Measurements from ENCODE around the gene HDHD3. TPM values are rescaled to one million over a fixed set of nuclear protein-coding genes. Genes with fewer than 3 reads are reported as not detected.

Gene HDHD3
- total RNA-seq, 2 experiments from 2014 or later, result 16.0 to 18.1 TPM

DNA sequence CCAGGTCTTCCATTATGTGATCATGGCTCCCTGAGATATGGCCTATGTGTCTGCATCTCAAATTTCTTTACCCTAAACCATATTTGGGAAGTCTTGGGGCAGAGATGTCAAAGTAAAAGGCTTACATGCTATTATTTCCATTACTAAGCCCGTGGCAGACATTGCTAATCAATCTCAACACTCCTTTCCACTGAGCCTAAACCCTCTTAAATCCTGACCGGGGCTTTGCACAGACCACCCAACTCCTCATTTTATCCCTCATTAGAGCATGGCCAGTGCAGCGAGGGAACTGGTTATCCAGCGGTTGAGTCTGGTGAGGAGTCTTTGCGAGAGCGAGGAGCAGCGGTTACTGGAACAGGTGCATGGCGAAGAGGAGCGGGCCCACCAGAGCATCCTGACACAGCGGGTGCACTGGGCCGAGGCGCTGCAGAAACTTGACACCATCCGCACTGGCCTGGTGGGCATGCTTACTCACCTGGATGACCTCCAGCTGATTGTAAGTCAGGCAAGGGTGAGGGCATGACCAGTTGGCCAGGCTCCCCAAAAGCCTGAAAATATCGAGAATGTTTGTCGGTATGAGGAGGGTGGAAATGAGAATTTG is 16.4 kb downstream of the HDHD3 start:
- Histone ChIP-seq H4K20me1 (ENCODE audit: insufficient read depth, low read length) (no peaks in the 10 kb centered on the region; the same call in 1 of the 2 replicates), H3K36me3 (ENCODE audit: insufficient read depth, low read length) (no peaks in the 10 kb centered on the region), H3K4me3 (ENCODE audit: low read depth, low read length, poor library complexity, severe bottlenecking) (no peak overlapping the region), H2AFZ (ENCODE audit: low read length) (no peak overlapping the region), H3K9me2 (ENCODE audit: insufficient read depth, low read length) (no peaks in the 10 kb centered on the region), H3K27ac (ENCODE audit: low read depth, low read length, poor library complexity, severe bottlenecking) (no peak overlapping the region), H3K4me2 (ENCODE audit: low read length) (no peak overlapping the region), H3K9me3 (ENCODE audit: low read length) (no peaks in the 10 kb centered on the region), H3K79me2 (ENCODE audit: insufficient read depth, low read depth, low read length) (no peaks in the 10 kb centered on the region), H3K4me1 (ENCODE audit: insufficient read depth, low read length, poor library complexity, severe bottlenecking) (no peaks in the 10 kb centered on the region)
- DNase-seq (ENCODE audit: low spot score), result no peak
- no peak for TF ChIP-seq EZH2phosphoT487 (IDR thresholded peaks at IDR 0.05; ENCODE audit: borderline replicate concordance, low read depth, low read length)
- TF ChIP-seq, protein P1, sequence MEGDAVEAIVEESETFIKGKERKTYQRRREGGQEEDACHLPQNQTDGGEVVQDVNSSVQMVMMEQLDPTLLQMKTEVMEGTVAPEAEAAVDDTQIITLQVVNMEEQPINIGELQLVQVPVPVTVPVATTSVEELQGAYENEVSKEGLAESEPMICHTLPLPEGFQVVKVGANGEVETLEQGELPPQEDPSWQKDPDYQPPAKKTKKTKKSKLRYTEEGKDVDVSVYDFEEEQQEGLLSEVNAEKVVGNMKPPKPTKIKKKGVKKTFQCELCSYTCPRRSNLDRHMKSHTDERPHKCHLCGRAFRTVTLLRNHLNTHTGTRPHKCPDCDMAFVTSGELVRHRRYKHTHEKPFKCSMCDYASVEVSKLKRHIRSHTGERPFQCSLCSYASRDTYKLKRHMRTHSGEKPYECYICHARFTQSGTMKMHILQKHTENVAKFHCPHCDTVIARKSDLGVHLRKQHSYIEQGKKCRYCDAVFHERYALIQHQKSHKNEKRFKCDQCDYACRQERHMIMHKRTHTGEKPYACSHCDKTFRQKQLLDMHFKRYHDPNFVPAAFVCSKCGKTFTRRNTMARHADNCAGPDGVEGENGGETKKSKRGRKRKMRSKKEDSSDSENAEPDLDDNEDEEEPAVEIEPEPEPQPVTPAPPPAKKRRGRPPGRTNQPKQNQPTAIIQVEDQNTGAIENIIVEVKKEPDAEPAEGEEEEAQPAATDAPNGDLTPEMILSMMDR (conservative IDR thresholded peaks at IDR 0.05; ENCODE audit: low read length), result no peak
- CTCF ChIA-PET (ENCODE audit: unreplicated experiment), result no interaction called here
- intact Hi-C loops (cut with micrococcal nuclease; ENCODE audit: unreplicated experiment), result no loop called here
- BruUV-seq (replicated peaks), result no TSS peak
- POLR2A ChIA-PET, result no interaction called here

DNA sequence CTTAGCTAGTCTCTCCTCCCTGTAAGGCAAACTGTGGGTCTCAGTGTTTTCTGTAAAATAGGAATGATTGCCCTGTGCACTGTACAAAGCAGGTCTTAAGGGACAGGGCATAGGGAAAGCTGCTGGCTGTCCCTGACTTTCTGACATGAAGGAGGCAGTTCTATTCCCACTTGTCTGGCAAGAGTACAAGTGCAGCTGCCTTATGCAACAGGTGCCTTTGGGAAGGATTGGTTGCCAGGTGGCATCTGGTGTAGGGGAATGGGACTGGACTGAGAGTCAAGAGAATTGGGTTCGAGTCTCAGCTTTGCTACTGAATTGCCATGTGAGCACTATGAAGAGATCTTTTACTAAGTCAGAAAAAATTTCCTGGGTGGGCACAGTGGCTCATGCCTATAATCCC is 17.4 kb downstream of the HDHD3 start:
- intact Hi-C loops (cut with micrococcal nuclease; ENCODE audit: unreplicated experiment), result no loop called here
- ChIA-PET POLR2A (interaction anchor here (0.6 to 1.4 kb wide), 3 partner anchors 57 to 216 kb away, joined by 4 to 5 read pairs (median 4); no protein-coding TSS in a partner anchor), CTCF (ENCODE audit: unreplicated experiment) (no interaction called here)

More for the DNA sequence above, 17.4 kb downstream of the HDHD3 start:
- H3K79me2 ChIP-seq (ENCODE audit: insufficient read depth, low read depth, low read length), result no peaks in the 10 kb centered on the region
- H3K36me3 ChIP-seq (ENCODE audit: insufficient read depth, low read length), result no peaks in the 10 kb centered on the region
- H3K4me1 ChIP-seq (ENCODE audit: insufficient read depth, low read length, poor library complexity, severe bottlenecking), result no peaks in the 10 kb centered on the region
- no peaks in the 10 kb centered on the region; the same call in 1 of the 2 replicates for H4K20me1 ChIP-seq (ENCODE audit: insufficient read depth, low read length)
- no peak overlapping the region for H3K4me3 ChIP-seq (ENCODE audit: low read depth, low read length, poor library complexity, severe bottlenecking)
- H3K27ac ChIP-seq (ENCODE audit: low read depth, low read length, poor library complexity, severe bottlenecking), result no peak overlapping the region
- no peak for DNase-seq (ENCODE audit: low spot score)
- no peaks in the 10 kb centered on the region for H3K9me3 ChIP-seq (ENCODE audit: low read length)
- no peak overlapping the region for H3K4me2 ChIP-seq (ENCODE audit: low read length)
- BruUV-seq (replicated peaks), result no TSS peak
- H3K9me2 ChIP-seq (ENCODE audit: insufficient read depth, low read length), result no peaks in the 10 kb centered on the region
- TF ChIP-seq EZH2phosphoT487 (IDR thresholded peaks at IDR 0.05; ENCODE audit: borderline replicate concordance, low read depth, low read length), result no peak
- TF ChIP-seq, protein P1 (conservative IDR thresholded peaks at IDR 0.05; ENCODE audit: low read length), result no peak
- H2AFZ ChIP-seq (ENCODE audit: low read length), result no peak overlapping the region

Data from OCI-LY7 (cell line).